ENCODE results near the gene MGMT. TPM values are rescaled to one million over a fixed set of nuclear protein-coding genes. Genes with fewer than 3 reads are reported as not detected.

MGMT gene
- total and polyA plus RNA-seq, 7 experiments from 2014 or later, result 17.6 to 37.1 (median 22.0) TPM

DNA sequence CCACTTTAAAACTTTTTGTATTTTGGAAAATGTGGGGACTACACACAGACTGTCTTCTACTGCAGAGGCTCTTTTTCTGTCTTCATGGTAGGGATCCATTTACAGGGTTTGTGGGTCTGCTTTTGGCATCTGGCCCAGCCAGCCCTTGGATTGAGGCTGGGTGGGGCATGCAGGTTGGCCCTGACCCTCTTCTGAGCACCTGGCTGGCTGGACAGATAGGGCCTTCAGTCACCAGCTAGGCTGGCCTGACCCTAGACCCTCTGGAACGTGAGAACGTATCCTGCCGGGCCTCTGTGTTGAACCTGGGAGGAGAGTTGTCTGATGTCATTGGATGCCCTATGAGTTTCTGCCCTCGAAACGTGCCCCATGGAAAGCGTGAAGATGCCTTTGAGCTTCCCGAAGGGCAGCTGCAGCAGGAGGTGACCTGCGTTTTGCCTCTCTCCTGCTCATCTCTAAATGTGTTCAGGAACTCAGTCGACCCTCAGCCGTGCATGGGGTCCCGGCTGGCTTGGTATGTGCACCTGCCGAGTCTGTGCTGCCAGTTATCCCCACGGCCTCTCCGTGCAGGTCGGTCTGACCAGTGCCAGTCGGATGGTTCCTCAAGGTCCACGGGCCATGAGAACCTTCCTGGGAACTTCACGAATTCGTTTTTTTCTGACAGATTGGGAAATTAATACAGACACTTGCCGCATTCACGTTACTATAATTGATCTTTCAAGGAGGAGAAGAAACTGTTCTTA is 74.9 kb downstream of the MGMT start:
- Mint-ChIP-seq H3K27me3 (no peaks in the 10 kb centered on the region), H3K36me3 (peaks cover 0 to 90% (median 66%) of the 10 kb centered on the region in 5 donors), H3K9me3 (peaks cover 0 to 37% (median 2%) of the 10 kb centered on the region in 11 donors), H3K27ac (no peak overlapping the region), H3K4me3 (no peak overlapping the region), H3K4me1 (peaks cover 0 to 12% (median 3%) of the 10 kb centered on the region in 7 donors)
- ChIA-PET CTCF (no interaction called here), POLR2A (no interaction called here)
- H3K4me3 ChIP-seq (ENCODE audit: low read length), result no peak overlapping the region
- H3K9me3 ChIP-seq (ENCODE audit: control insufficient read depth in 2 of 3, low read length in 3 of 3), result no peaks in the 10 kb centered on the region
- ATAC-seq (no peak), DNase-seq (no peak)
- no peaks in the 10 kb centered on the region for H3K27me3 ChIP-seq (ENCODE audit: control insufficient read depth in 2 of 2, insufficient read depth in 2 of 2, low read length in 2 of 2)
- no peaks in the 10 kb centered on the region for H3K4me1 ChIP-seq (ENCODE audit: control insufficient read depth in 2 of 2, insufficient read depth in 2 of 2, low read length in 2 of 2)
- H3K36me3 ChIP-seq (ENCODE audit: control insufficient read depth in 2 of 3, insufficient read depth in 3 of 3, low read length in 3 of 3), result peaks cover 0 to 20% (median 0%) of the 10 kb centered on the region in 3 experiments
- no peak overlapping the region for H3K27ac ChIP-seq (ENCODE audit: low read depth, low read length)
- intact Hi-C loops (cut with micrococcal nuclease), result no loop called here

DNA sequence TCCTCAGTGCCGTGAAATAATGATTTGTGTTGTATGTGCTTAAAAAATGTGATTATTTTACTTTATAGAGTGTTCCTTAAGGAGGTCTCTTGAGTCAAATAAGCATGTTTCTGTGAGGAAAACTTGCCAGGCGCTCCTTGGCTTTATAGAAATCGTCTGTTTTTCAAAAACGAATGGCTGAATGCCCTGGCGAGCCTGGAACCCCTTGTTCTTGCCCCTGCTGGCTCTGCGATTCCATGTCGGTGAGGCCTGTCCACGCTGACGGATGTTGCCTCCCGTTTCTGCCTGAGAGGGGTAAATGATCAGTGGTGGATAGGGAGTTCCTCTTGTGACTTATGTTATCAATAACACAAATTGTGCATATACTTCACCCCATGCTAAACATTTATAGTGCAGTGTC is 75.5 kb downstream of the MGMT start:
- peaks cover 0 to 19% (median 0%) of the 10 kb centered on the region in 3 experiments for H3K36me3 ChIP-seq (ENCODE audit: control insufficient read depth in 2 of 3, insufficient read depth in 3 of 3, low read length in 3 of 3)
- H3K4me1 ChIP-seq (ENCODE audit: control insufficient read depth in 2 of 2, insufficient read depth in 2 of 2, low read length in 2 of 2), result no peaks in the 10 kb centered on the region
- Mint-ChIP-seq H3K4me1 (peaks cover 0 to 12% (median 3%) of the 10 kb centered on the region in 7 donors), H3K36me3 (peaks cover 0 to 90% (median 65%) of the 10 kb centered on the region in 5 donors), H3K27me3 (no peaks in the 10 kb centered on the region), H3K27ac (no peak overlapping the region), H3K4me3 (no peak overlapping the region), H3K9me3 (peaks cover 0 to 31% (median 2%) of the 10 kb centered on the region in 11 donors)
- POLR2A ChIA-PET, result no interaction called here
- no peaks in the 10 kb centered on the region for H3K9me3 ChIP-seq (ENCODE audit: control insufficient read depth in 2 of 3, low read length in 3 of 3)
- no peak overlapping the region for H3K4me3 ChIP-seq (ENCODE audit: low read length)
- CTCF ChIA-PET, result interaction anchor here (0.6 kb wide), 1 partner anchor 26 kb away, joined by 3 read pairs; no protein-coding TSS in a partner anchor
- DNase-seq, result no peak
- no peaks in the 10 kb centered on the region for H3K27me3 ChIP-seq (ENCODE audit: control insufficient read depth in 2 of 2, insufficient read depth in 2 of 2, low read length in 2 of 2)
- H3K27ac ChIP-seq (ENCODE audit: low read depth, low read length), result no peak overlapping the region
- intact Hi-C loops (cut with micrococcal nuclease), result no loop called here
- ATAC-seq, result no peak

DNA sequence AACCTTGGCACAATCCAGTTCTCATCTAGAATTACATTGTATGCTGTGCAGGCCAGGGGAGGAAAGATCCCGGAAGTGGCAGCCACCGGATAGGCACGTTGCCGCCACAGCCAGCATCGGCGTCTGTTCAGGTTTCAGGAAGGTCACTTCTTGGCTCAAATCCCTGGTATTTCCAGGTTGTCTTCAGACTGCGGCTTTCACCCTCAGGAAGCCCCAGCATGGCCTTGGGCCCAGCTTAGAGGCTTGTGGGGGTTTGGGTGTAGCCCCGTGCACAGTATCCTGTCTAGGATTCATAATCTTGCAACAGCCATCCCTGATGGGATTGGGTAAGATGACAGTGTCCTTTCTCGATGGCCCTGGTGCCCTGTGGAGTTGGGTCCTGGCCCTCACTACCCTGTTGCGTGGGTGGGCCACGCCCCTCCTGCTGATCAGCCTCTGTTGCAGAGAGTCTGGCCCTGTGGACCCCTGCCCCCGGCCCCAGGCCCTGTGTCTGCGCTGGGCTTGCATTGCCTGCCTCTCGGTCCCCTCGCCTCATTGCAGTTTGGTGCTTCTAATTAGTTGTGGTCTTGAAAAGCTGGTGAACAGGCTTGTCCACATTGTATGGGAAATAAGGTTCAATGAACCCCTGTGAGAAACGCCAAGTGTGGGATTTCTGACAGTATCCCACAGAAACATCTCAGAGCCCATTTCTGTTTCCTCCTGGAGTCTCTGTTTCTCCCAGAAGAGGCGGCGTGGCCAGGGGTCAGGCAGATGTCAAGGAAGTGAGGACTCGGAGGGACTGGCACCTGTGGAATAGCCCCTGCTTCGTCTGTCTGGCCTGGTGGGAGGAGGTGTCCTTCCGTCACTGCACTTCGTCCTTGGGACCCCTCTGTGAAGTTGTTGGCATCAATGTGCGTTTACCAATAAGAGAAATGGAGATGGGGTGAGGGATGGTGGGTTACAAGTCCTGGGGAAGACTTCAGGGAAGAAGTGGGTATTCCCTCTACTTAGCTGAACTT is 77.5 kb downstream of the MGMT start:
- Mint-ChIP-seq H3K9me3 (peaks cover 0 to 26% (median 0%) of the 10 kb centered on the region in 11 donors), H3K36me3 (peaks cover 0 to 91% (median 63%) of the 10 kb centered on the region in 5 donors), H3K27ac (peak overlapping the region in 1 of 9 donors; percentile 57), H3K27me3 (no peaks in the 10 kb centered on the region), H3K4me3 (no peak overlapping the region), H3K4me1 (peaks cover 0 to 13% (median 3%) of the 10 kb centered on the region in 7 donors)
- Histone ChIP-seq H3K4me1 (ENCODE audit: control insufficient read depth in 2 of 2, insufficient read depth in 2 of 2, low read length in 2 of 2) (no peaks in the 10 kb centered on the region), H3K27ac (ENCODE audit: low read depth, low read length) (no peak overlapping the region), H3K27me3 (ENCODE audit: control insufficient read depth in 2 of 2, insufficient read depth in 2 of 2, low read length in 2 of 2) (no peaks in the 10 kb centered on the region), H3K4me3 (ENCODE audit: low read length) (no peak overlapping the region), H3K9me3 (ENCODE audit: control insufficient read depth in 2 of 3, low read length in 3 of 3) (no peaks in the 10 kb centered on the region), H3K36me3 (ENCODE audit: control insufficient read depth in 2 of 3, insufficient read depth in 3 of 3, low read length in 3 of 3) (peaks cover 0 to 15% (median 0%) of the 10 kb centered on the region in 3 experiments)
- ChIA-PET CTCF (interaction anchor here (0.8 kb wide), 1 partner anchor 381 kb away, joined by 3 read pairs; no protein-coding TSS in a partner anchor), POLR2A (no interaction called here)
- DNase-seq (no peak), ATAC-seq (no peak)
- intact Hi-C loops (cut with micrococcal nuclease), result no loop called here

- DNase-seq (no peak), ATAC-seq (no peak)
- Mint-ChIP-seq H3K4me1 (peaks cover 0 to 13% (median 3%) of the 10 kb centered on the region in 7 donors), H3K27ac (peak overlapping the region in 1 of 9 donors; percentile 57), H3K36me3 (peaks cover 0 to 92% (median 64%) of the 10 kb centered on the region in 5 donors), H3K27me3 (no peaks in the 10 kb centered on the region), H3K9me3 (peaks cover 0 to 24% (median 0%) of the 10 kb centered on the region in 11 donors), H3K4me3 (no peak overlapping the region)
- no peaks in the 10 kb centered on the region for H3K27me3 ChIP-seq (ENCODE audit: control insufficient read depth in 2 of 2, insufficient read depth in 2 of 2, low read length in 2 of 2)
- no peaks in the 10 kb centered on the region for H3K4me1 ChIP-seq (ENCODE audit: control insufficient read depth in 2 of 2, insufficient read depth in 2 of 2, low read length in 2 of 2)
- peaks cover 0 to 19% (median 0%) of the 10 kb centered on the region in 3 experiments for H3K36me3 ChIP-seq (ENCODE audit: control insufficient read depth in 2 of 3, insufficient read depth in 3 of 3, low read length in 3 of 3)
- no peak overlapping the region for H3K4me3 ChIP-seq (ENCODE audit: low read length)
- intact Hi-C loops (cut with micrococcal nuclease), result no loop called here
- POLR2A ChIA-PET, result no interaction called here
- CTCF ChIA-PET, result interaction anchor here (0.8 kb wide), 1 partner anchor 380 kb away, joined by 3 read pairs; no protein-coding TSS in a partner anchor
- no peak overlapping the region for H3K27ac ChIP-seq (ENCODE audit: low read depth, low read length)
- H3K9me3 ChIP-seq (ENCODE audit: control insufficient read depth in 2 of 3, low read length in 3 of 3), result no peaks in the 10 kb centered on the region
These were observed 78.2 kb downstream of the MGMT start for GRCh38 chr10:129545261-129545660.

DNA sequence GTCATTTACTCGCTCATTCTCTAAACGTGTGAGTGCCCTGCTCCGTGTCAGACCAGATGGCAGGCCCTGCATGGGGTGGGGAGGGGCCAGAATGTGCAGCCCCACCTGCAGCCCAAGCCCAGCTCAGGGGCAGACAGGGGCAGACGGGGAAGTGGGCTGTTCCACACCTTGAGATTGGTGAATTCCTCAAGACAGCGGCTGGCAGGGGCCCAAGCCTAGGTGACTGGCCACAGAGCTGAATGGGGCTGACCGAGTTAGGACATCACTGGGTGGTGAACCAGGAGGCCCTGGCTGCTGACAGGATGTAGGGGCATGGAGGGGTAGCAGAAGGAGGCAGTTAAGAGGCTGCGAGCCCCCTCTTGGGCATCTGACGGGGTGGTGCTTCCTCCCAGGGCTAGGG is 79.1 kb downstream of the MGMT start:
- Mint-ChIP-seq H3K4me3 (no peak overlapping the region), H3K4me1 (peaks cover 0 to 13% (median 3%) of the 10 kb centered on the region in 7 donors), H3K36me3 (peaks cover 0 to 91% (median 63%) of the 10 kb centered on the region in 5 donors), H3K27ac (no peak overlapping the region), H3K27me3 (no peaks in the 10 kb centered on the region), H3K9me3 (peaks cover 0 to 27% (median 1%) of the 10 kb centered on the region in 11 donors)
- ChIA-PET POLR2A (no interaction called here), CTCF (no interaction called here)
- intact Hi-C loops (cut with micrococcal nuclease), result no loop called here
- Histone ChIP-seq H3K9me3 (ENCODE audit: control insufficient read depth in 2 of 3, low read length in 3 of 3) (no peaks in the 10 kb centered on the region), H3K4me1 (ENCODE audit: control insufficient read depth in 2 of 2, insufficient read depth in 2 of 2, low read length in 2 of 2) (no peaks in the 10 kb centered on the region), H3K36me3 (ENCODE audit: control insufficient read depth in 2 of 3, insufficient read depth in 3 of 3, low read length in 3 of 3) (peaks cover 0 to 21% (median 0%) of the 10 kb centered on the region in 3 experiments), H3K4me3 (ENCODE audit: low read length) (no peak overlapping the region), H3K27me3 (ENCODE audit: control insufficient read depth in 2 of 2, insufficient read depth in 2 of 2, low read length in 2 of 2) (no peaks in the 10 kb centered on the region), H3K27ac (ENCODE audit: low read depth, low read length) (no peak overlapping the region)
- ATAC-seq (peak; percentile 12), DNase-seq (no peak)

DNA sequence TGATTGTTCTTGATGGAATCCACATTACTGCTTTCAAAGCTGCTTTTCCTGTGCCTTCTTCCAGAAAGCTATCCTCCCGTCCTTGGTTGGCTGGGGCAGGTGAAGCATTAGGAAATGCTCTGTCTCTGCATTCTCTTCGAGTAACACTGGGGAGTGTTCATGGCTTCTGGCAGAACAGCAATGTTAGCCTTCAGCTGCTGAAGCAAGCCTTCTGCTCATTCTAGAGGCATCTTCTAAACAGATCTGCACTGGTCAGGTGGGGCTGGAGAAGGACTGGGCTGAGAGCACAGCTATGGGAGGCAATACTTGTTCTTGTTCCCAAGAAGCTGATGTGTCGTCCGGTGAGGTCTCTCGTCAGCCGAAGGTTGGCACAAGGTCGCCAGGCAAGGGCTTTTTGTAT is 80.6 kb downstream of the MGMT start:
- Histone ChIP-seq H3K27ac (ENCODE audit: low read depth, low read length) (no peak overlapping the region), H3K4me3 (ENCODE audit: low read length) (no peak overlapping the region), H3K9me3 (ENCODE audit: control insufficient read depth in 2 of 3, low read length in 3 of 3) (no peaks in the 10 kb centered on the region), H3K27me3 (ENCODE audit: control insufficient read depth in 2 of 2, insufficient read depth in 2 of 2, low read length in 2 of 2) (no peaks in the 10 kb centered on the region), H3K36me3 (ENCODE audit: control insufficient read depth in 2 of 3, insufficient read depth in 3 of 3, low read length in 3 of 3) (peaks cover 0 to 31% (median 0%) of the 10 kb centered on the region in 3 experiments), H3K4me1 (ENCODE audit: control insufficient read depth in 2 of 2, insufficient read depth in 2 of 2, low read length in 2 of 2) (no peaks in the 10 kb centered on the region)
- Mint-ChIP-seq H3K27ac (peak overlapping the region in 1 of 9 donors; percentile 31), H3K36me3 (peaks cover 0 to 89% (median 57%) of the 10 kb centered on the region in 5 donors), H3K27me3 (no peaks in the 10 kb centered on the region), H3K9me3 (peaks cover 0 to 29% (median 2%) of the 10 kb centered on the region in 11 donors), H3K4me1 (peaks cover 0 to 12% (median 3%) of the 10 kb centered on the region in 7 donors), H3K4me3 (no peak overlapping the region)
- ATAC-seq (no peak), DNase-seq (no peak)
- ChIA-PET POLR2A (no interaction called here), CTCF (no interaction called here)
- intact Hi-C loops (cut with micrococcal nuclease), result no loop called here
